Stimulated activated CD4-positive, alpha-beta T cell treated with anti-CD3 and anti-CD28 coated beads, Interleukin-12 subunit alpha, Interleukin-12 subunit beta, amount 100 ng/mL, for 24 hours (primary cell): Measurements from ENCODE around the gene MYF6.

Experiments used
- DNase-seq, 2 experiments: peaks; one replicate each; pipeline ENCODE4 v3.0.0-alpha.2; 2020; ENCODE audit warnings: low read depth in 2 of 2

The MYF6 gene

GRCh38 chr12:80756875-80757274 is 49.4 kb downstream of the MYF6 start:
- no peak for DNase-seq
